ENCODE measurements around the gene CEP97. TPM values are rescaled to one million over a fixed set of nuclear protein-coding genes. Genes with fewer than 3 reads are reported as not detected.

CEP97 gene
- total RNA-seq, 4 donors from 2014 or later, result 1.1 to 22.1 (median 6.1) TPM

GRCh38 chr3:101796077-101796680 lies 71.8 kb downstream of the CEP97 start:
- H3K36me3 ChIP-seq, result no peaks in the 10 kb centered on the region
- DNase-seq, result no peak

DNA sequence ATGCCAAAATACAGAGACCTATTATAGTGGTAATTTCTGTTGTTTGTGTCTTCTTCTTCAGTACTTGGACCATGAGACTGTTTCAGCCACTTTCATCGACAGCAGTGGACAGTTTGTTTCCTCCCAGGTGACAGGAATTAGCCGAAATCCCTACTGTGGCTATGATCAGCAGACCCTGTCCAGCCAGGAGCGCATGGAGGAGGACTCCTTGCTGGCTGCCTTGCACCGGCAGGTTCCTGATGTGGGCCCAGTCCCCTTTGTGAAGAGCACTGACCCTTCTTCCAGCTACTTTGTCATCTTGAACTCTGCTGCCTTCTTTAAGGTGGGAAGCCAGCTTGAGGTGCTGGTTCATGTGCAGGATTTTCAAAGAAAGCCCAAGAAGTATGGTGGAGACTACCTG lies 76.8 kb downstream of the CEP97 start:
- in situ Hi-C loops (cut with MboI; ENCODE audit: low pct_ligation_motif_present in 1 of 4, low pct_unique_long_range_greater_than_20kb in 1 of 4, low sequenced_read_pairs in 3 of 4), result loop anchor here (5.0 to 25.0 kb wide), 3 partner anchors 426 to 736 kb away; no protein-coding TSS in a partner anchor

More at GRCh38 chr3:101796077-101796680, 71.8 kb downstream of the CEP97 start:
- Histone ChIP-seq H3K9me3 (no peaks in the 10 kb centered on the region), H3K27me3 (no peaks in the 10 kb centered on the region), H3K4me1 (no peaks in the 10 kb centered on the region), H3K27ac (no peak overlapping the region), H3K4me3 (no peak overlapping the region)
- WGBS, 2 donors (ENCODE audit: low coverage in 1 of 2), result 95 to 100% methylated on average over 2 to 3 of the region's 3 CpGs
- TF ChIP-seq CTCF (IDR thresholded peaks at IDR 0.05), result no peak
- no peak for TF ChIP-seq POLR2AphosphoS5 (IDR thresholded peaks at IDR 0.05)
- no peak for TF ChIP-seq POLR2A (IDR thresholded peaks at IDR 0.05)
- no peak for TF ChIP-seq EP300 (IDR thresholded peaks at IDR 0.05; ENCODE audit: low read depth)
- intact Hi-C loops (cut with DNase I; ENCODE audit: low total_unique reads) (no loop called here), in situ Hi-C loops (cut with MboI; ENCODE audit: low pct_ligation_motif_present in 1 of 4, low pct_unique_long_range_greater_than_20kb in 1 of 4, low sequenced_read_pairs in 3 of 4) (no loop called here)

DNA sequence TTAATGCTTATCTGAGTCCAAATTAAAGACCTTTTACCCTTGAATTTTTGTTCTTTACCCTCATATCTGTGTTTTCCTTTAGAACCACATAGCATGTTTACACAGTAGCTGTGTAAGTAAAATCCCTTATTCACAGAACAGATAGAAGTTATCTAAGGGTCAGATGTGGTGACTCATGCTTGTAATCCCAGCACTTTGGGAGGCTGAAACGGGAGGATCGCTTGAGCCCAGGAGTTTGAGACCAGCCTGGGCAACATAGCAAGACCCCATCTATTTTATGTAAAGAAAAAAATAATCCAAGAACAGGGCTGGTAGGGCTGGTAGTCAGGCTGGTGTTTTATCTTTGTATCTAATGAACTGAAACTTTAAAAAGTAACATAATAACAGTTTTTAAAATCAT lies 77.8 kb downstream of the CEP97 start:
- Histone ChIP-seq H3K4me1 (peaks cover 0 to 11% (median 4%) of the 10 kb centered on the region in 4 donors), H3K27me3 (no peaks in the 10 kb centered on the region), H3K9me3 (no peaks in the 10 kb centered on the region), H3K4me3 (no peak overlapping the region), H3K36me3 (no peaks in the 10 kb centered on the region), H3K27ac (no peak overlapping the region)
- 64 to 70% methylated on average over 2 of the region's 2 CpGs for WGBS, 2 donors (ENCODE audit: low coverage in 1 of 2)
- TF ChIP-seq POLR2A (IDR thresholded peaks at IDR 0.05) (no peak), CTCF (IDR thresholded peaks at IDR 0.05) (no peak), EP300 (IDR thresholded peaks at IDR 0.05; ENCODE audit: low read depth) (no peak), POLR2AphosphoS5 (IDR thresholded peaks at IDR 0.05) (no peak)
- no peak for DNase-seq
- in situ Hi-C loops (cut with MboI; ENCODE audit: low pct_ligation_motif_present in 1 of 4, low pct_unique_long_range_greater_than_20kb in 1 of 4, low sequenced_read_pairs in 3 of 4), result loop anchor here (5.0 to 25.0 kb wide), 3 partner anchors 425 to 735 kb away; no protein-coding TSS in a partner anchor
- intact Hi-C loops (cut with DNase I; ENCODE audit: low total_unique reads), result loop anchor here (10.0 kb wide), 1 partner anchor 53 kb away; no protein-coding TSS in a partner anchor

More for the DNA sequence above, 76.8 kb downstream of the CEP97 start:
- WGBS, 2 donors (ENCODE audit: low coverage in 1 of 2), result 90 to 94% methylated on average over 3 to 4 of the region's 4 CpGs
- no peak for DNase-seq
- no peaks in the 10 kb centered on the region for H3K27me3 ChIP-seq
- no peak overlapping the region for H3K4me3 ChIP-seq
- no peak for TF ChIP-seq POLR2A (IDR thresholded peaks at IDR 0.05)
- TF ChIP-seq EP300 (IDR thresholded peaks at IDR 0.05; ENCODE audit: low read depth), result no peak
- no peak for TF ChIP-seq POLR2AphosphoS5 (IDR thresholded peaks at IDR 0.05)
- no peak for TF ChIP-seq CTCF (IDR thresholded peaks at IDR 0.05)
- no peak overlapping the region for H3K27ac ChIP-seq
- peaks cover 0 to 11% (median 4%) of the 10 kb centered on the region in 4 donors for H3K4me1 ChIP-seq
- H3K36me3 ChIP-seq, result no peaks in the 10 kb centered on the region
- intact Hi-C loops (cut with DNase I; ENCODE audit: low total_unique reads), result loop anchor here (10.0 kb wide), 1 partner anchor 54 kb away; no protein-coding TSS in a partner anchor
- no peaks in the 10 kb centered on the region for H3K9me3 ChIP-seq

DNA sequence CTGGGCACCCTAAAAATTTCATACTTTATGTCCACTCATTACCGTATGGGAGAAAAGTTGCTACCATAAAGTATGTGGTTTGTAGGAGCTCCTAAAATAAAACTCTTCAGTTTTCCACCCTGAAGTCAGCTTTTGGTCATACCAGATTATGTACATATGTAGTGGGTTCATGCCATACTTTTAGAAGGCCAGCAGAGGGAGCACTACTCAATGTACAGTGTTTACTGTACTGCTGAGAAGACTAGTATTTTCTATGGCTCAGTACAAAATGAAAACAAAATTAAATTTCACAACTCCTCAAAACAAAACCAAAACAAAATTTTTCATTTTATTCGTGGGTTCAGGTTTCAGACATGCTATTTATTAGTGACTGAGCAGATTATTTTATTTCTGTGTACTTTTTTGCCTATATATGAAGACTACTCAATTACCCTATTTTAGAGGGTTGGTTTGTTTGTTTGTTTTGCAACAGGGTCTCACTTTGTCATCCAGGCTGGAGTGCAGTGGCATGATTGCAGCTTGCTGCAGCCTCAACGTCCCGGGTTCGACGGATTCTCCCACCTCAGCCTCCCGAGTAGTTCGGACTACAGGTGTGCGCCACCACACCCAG lies 78.9 kb downstream of the CEP97 start:
- in situ Hi-C loops (cut with MboI; ENCODE audit: low pct_ligation_motif_present in 1 of 4, low pct_unique_long_range_greater_than_20kb in 1 of 4, low sequenced_read_pairs in 3 of 4), result loop anchor here (5.0 to 25.0 kb wide), 3 partner anchors 424 to 734 kb away; no protein-coding TSS in a partner anchor
- no peaks in the 10 kb centered on the region for H3K9me3 ChIP-seq
- intact Hi-C loops (cut with DNase I; ENCODE audit: low total_unique reads), result loop anchor here (10.0 kb wide), 1 partner anchor 52 kb away; no protein-coding TSS in a partner anchor
- TF ChIP-seq CTCF (IDR thresholded peaks at IDR 0.05), result peak; percentile 80 to 90 (median 83)
- no peak for TF ChIP-seq POLR2AphosphoS5 (IDR thresholded peaks at IDR 0.05)
- no peak for TF ChIP-seq POLR2A (IDR thresholded peaks at IDR 0.05)
- no peak for TF ChIP-seq EP300 (IDR thresholded peaks at IDR 0.05; ENCODE audit: low read depth)
- peak; percentile 51 for DNase-seq
- H3K4me3 ChIP-seq, result no peak overlapping the region
- no peaks in the 10 kb centered on the region for H3K27me3 ChIP-seq
- WGBS, 2 donors (ENCODE audit: low coverage in 1 of 2), result 66 to 75% methylated on average over 7 to 9 of the region's 9 CpGs
- peaks cover 0 to 11% (median 4%) of the 10 kb centered on the region in 4 donors for H3K4me1 ChIP-seq
- no peaks in the 10 kb centered on the region for H3K36me3 ChIP-seq
- H3K27ac ChIP-seq, result no peak overlapping the region
